ENCODE results near the gene ZNF471.

GRCh38 chr19:56508290-56508778, 679 bp downstream of the ZNF471 start:
- no peak for TF ChIP-seq CTCF (IDR thresholded peaks at IDR 0.05)
- TF ChIP-seq POLR2A (IDR thresholded peaks at IDR 0.05): no peak

Measured in right lobe of liver (tissue), 4 donors.